ENCODE data around the gene ACOT6.
"Not testable (repeated sequence)": the region's sequence is repeated elsewhere in the genome, so short reads cannot be mapped to it uniquely, and the experiment has no call there.

The ACOT6 gene, protein sequence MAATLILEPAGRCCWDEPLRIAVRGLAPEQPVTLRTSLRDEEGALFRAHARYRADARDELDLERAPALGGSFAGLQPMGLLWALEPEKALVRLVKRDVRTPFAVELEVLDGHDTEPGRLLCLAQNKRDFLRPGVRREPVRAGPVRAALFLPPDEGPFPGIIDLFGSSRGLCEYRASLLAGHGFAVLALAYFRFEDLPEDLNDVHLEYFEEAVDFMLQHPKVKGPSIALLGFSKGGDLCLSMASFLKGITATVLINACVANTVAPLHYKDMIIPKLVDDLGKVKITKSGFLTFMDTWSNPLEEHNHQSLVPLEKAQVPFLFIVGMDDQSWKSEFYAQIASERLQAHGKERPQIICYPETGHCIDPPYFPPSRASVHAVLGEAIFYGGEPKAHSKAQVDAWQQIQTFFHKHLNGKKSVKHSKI

DNA sequence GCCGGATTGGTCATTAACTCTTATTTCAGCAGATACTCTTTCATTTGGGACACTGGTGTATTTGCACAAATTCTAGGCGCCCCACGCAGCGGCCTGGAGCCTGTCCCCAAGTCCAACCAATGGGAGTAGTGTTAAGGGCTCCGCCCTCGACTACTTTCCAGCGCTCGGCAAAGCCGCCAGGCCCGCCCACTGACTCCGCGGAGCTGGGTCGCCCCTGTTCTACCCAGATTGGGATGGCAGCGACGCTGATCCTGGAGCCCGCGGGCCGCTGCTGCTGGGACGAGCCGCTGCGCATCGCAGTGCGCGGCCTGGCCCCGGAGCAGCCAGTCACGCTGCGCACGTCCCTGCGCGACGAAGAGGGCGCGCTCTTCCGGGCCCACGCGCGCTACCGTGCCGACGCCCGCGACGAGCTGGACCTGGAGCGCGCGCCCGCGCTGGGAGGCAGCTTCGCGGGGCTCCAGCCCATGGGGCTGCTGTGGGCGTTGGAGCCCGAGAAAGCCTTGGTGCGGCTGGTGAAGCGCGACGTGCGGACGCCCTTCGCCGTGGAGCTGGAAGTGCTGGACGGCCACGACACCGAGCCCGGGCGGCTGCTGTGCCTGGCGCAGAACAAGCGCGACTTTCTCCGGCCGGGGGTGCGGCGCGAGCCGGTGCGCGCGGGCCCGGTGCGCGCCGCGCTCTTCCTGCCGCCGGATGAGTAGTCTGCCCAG, at the start of gene ACOT6:
ACOT6 (plus strand) TSS at position 179 of the 707 bp plus-strand sequence; CDS start at position 234, 55 bp downstream.
- DNase-seq (ENCODE audit: low read depth in 1 of 2, low spot score in 1 of 2), result peak; percentile 33 to 45

DNA sequence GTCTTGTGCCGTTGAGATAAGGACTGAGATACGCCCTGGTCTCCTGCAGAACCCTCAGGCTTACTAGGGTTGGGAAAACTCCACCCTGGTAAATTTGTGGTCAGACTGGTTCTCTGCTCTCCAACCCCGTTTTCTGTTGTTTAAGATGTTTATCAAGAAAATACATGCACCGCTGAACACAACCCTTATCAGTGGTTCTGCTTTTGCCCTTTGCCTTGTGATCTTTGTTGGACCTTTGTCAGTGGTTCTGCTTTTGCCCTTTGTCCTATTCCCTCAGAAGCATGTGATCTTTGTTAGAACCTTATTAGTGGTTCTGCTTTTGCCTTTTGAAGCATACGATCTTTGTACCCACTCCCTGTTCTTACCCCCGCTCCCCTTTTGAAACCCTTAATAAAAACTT, 49.6 kb upstream of the ACOT6 start:
- DNase-seq (ENCODE audit: low read depth in 1 of 2, low spot score in 1 of 2), result not testable (repeated sequence)

DNA sequence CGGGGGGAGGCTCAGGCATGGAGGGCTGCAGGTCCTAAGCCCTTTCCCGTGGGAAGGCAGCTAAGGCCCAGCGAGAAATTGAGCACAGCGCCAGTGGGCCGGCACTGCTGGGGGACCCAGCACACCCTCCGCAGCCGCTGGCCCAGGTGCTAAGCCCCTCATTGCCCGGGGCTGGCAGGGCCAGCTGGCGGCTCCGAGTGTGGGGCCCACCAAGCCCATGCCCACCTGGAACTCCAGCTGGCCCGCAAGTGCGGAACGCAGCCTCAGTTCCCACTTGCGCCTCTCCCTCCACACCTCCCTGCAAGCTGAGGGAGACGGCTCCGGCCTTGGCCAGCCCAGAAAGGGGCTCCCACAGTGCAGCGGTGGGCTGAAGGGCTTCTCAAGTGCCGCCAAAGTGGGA, 45.9 kb upstream of the ACOT6 start:
- not testable (repeated sequence) for DNase-seq (ENCODE audit: low read depth in 1 of 2, low spot score in 1 of 2)

DNA sequence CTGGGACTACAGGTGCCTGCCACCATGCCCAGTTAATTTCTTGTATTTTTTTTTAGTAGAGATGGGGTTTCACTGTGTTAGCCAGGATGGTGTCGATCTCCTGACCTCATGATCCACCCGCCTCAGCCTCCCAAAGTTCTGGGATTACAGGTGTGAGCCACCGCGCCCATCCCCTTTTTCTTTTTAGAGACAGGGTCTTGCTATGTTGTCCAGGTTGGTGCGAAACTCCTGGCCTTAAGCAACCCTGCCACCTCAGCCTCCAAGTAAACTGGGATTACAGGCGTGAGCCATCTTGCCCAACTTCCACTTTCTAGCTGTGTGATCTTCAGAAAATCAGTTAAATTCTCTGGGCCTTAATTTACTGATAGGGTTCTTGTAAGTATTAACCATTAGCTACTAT, 45.4 kb upstream of the ACOT6 start:
- DNase-seq (ENCODE audit: low read depth in 1 of 2, low spot score in 1 of 2), result not testable (repeated sequence)

DNA sequence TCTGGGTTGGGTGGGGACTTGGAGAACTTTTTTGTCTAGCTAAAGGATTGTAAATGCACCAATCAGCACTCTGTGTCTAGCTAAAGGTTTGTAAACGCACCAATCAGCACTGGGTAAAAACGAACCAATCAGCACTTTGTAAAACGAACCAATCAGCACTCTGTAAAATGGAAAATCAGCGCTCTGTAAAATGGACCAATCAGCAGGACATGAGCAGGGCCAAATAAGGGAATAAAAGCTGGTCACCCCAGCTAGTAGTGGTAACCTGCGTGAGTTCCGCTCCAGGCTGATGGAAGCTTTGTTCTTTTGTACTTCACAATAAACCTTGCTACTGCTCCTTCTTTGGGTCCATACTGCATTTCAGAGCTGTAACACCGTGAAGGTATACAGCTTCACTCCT, 45.0 kb upstream of the ACOT6 start:
- DNase-seq (ENCODE audit: low read depth in 1 of 2, low spot score in 1 of 2), result no peak

DNA sequence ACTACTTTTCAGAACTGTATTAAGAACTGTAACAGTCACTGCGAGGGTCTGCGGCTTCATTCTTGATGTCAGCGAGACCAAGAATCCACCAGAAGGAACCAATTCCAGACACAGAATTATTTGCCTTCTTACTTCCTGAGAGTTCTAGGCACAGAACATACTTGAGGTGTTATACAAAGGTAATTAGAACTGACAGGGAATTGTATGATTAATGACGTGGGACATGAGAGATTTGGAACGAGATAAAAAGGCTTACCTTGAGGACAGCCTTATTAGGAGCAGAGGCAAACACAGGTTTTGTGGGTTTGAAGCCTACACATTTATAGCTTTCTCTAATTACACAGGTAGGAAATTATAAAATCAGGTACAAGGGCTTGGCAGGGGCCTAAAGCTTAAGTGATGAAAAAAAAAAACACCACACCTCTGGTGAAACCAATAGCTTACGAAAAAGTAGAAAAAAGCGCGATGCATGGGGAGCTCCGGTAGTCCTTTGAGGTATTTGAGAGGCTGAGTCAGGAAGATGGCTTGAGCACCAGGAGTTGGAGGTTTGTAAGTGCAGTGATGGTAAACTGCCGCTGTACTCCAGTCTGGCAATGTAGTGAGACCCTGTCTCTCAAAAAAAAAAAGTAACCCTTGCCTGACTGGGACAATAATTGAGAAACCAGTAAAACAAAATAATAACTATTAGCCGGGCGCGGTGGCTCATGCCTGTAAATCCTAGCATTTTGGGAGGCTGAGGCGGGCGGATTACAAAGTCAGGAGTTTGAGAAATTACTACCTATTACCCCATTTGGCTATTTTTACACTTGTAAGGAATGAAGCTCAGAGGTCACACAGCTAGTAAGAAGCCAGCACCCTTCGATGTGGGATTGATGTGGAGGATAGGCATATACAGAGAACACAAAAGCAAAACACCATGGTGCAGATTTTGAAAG, 44.1 kb upstream of the ACOT6 start:
- no peak for DNase-seq (ENCODE audit: low read depth in 1 of 2, low spot score in 1 of 2)

DNA sequence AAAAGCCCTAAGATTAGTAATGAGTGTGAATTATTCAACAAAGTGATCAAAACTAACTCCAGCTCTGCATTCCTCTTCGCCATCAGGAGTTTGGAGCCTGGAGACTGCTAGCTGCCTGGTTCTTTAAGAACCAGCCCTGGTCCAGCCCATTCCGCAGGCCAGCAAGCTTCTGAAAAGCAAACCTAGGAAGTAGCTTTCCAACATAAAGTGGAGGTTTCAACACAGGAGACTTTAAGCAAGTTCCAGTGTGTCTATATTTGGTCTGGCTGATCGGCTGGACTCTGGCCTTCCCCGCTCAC, 43.5 kb upstream of the ACOT6 start:
- not testable (repeated sequence) for DNase-seq (ENCODE audit: low read depth in 1 of 2, low spot score in 1 of 2)

DNA sequence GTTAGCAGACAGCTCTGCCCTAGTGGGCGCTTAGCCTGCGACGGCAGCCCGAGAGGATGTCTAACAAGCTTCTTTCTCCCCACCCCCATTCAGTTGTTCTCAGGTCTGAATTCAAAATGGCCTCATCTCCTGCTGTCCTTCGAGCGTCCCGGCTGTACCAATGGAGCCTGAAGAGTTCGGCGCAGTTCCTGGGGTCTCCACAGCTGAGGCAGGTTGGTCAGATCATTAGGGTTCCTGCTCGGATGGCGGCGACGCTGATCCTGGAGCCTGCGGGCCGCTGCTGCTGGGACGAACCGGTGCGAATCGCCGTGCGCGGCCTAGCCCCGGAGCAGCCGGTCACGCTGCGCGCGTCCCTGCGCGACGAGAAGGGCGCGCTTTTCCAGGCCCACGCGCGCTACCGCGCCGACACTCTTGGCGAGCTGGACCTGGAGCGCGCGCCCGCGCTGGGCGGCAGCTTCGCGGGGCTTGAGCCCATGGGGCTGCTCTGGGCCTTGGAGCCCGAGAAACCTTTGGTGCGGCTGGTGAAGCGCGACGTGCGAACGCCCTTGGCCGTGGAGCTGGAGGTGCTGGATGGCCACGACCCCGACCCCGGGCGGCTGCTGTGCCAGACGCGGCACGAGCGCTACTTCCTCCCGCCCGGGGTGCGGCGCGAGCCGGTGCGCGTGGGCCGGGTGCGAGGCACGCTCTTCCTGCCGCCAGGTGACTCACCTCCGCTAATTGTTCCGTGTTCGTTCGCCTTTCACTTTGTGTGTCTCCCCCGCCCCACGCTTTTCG, 42.9 kb upstream of the ACOT6 start, which contains the start of gene ACOT2:
ACOT2 (plus strand) TSS at position 29 of the 774 bp plus-strand sequence; CDS start at position 57, 28 bp downstream.
- peak; percentile 57 to 78 for DNase-seq (ENCODE audit: low read depth in 1 of 2, low spot score in 1 of 2)

DNA sequence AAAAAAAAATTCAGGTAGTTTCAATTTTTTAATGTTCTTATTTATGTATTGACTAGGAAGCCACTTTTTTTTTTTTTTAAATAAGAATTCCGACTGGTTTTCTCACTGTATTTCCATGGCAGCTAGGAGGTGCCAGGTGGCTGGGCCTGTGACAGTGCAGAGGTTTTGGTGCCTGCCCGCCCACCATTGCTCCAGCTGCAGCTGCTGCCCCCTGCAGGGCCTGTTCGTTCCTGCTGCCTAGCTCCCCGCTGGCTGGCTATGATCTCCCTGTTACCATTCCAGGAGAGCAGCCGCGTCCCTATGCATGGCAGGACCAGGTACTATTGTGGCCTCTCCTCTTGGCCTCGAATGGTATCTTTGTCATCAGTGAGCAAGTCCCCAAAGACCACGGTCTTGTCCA, 41.4 kb upstream of the ACOT6 start:
- peak; percentile 31 to 33 for DNase-seq (ENCODE audit: low read depth in 1 of 2, low spot score in 1 of 2)

DNA sequence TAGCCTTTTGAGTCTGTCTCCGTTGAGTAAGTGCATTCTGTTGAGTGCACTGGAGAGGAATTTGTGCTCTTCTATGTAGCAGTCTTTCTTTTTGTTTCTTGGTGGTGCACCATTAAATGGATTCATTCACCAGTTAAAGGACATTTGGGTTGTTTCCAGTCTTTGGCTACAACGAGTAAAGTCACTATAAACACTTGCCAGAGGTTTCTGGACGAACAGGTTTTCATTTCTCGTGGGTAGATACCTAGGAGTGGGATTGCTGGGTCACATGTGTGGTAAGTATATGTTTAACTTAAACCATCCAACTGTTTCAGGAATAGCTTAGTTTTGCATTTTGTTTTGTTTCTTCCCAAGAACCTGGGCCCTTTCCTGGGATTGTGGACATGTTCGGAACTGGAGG, 39.3 kb upstream of the ACOT6 start:
- not testable (repeated sequence) for DNase-seq (ENCODE audit: low read depth in 1 of 2, low spot score in 1 of 2)

DNA sequence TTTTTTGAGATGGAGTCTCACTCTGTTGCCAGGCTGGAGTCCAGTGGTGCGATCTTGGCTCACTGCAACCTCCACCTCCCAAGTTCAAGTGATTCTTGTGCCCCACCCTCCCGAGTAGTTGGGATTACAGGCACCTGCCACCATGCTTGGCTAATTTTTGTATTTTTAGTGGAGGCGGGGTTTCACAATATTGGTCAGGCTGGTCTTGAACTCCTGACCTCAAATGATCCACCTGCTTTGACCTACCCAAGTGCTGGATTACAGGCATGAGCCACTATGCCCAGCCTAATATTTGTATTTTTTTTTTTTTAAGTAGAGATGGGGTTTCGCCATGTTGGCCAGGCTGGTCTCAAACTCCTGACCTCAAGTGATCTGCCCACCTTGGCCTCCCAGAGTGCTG, 38.6 kb upstream of the ACOT6 start:
- DNase-seq (ENCODE audit: low read depth in 1 of 2, low spot score in 1 of 2), result not testable (repeated sequence)

DNA sequence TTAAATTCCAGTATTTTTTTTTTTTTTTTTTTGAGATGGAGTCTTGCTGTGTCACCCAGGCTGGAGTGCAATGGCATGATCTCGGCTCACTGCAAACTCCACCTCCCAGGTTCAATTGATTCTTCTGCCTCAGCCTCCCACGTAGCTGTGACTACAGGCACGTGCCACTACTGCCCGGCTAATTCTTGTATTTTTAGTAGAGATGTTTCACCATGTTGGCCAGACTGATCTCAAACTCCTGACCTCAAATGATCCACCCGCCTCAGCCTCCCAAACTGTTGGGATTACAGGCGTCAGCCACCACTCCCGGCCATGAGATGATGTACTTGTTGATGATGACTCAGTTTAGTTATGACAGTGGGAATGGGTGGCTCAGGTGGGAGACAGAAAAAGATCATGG, 38.1 kb upstream of the ACOT6 start:
- not testable (repeated sequence) for DNase-seq (ENCODE audit: low read depth in 1 of 2, low spot score in 1 of 2)

DNA sequence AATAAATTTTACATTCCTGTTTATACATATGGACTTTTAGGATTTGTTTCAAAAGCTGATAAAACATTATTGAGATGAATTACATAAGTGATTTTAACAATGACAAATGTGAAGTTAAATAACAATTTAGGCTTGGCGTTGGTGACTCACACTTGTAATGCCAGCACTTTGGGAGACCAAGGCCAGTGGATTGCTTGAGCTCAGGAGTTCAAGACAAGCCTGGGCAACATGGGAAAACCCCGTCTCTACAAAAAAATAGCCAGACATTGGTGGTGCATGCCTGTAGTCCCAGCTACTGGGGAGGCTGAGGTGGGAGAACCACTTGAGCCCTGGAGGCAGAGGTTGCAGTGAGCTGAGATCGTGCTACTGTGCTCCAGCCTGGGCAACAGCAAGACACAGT, 35.9 kb upstream of the ACOT6 start:
- DNase-seq (ENCODE audit: low read depth in 1 of 2, low spot score in 1 of 2), result no peak

DNA sequence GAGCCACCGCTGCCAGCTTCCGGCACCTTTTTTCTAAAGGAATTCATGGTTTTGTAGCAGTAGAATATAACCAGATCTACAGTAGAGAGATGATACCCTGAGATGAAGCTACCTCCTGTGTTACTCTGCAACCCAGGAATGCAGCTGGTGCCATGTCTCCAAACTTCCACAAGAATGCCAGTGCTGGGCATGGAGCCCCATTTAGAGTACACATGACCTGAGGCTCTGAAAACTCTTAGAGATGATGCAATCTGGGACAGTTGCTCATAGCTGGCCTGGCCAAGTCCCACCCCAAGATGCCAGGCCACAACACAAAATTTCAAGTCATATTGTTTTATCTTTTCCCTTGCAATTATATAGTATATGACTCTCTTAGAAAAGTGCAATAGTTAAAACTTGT, 35.1 kb upstream of the ACOT6 start:
- DNase-seq (ENCODE audit: low read depth in 1 of 2, low spot score in 1 of 2), result not testable (repeated sequence)

DNA sequence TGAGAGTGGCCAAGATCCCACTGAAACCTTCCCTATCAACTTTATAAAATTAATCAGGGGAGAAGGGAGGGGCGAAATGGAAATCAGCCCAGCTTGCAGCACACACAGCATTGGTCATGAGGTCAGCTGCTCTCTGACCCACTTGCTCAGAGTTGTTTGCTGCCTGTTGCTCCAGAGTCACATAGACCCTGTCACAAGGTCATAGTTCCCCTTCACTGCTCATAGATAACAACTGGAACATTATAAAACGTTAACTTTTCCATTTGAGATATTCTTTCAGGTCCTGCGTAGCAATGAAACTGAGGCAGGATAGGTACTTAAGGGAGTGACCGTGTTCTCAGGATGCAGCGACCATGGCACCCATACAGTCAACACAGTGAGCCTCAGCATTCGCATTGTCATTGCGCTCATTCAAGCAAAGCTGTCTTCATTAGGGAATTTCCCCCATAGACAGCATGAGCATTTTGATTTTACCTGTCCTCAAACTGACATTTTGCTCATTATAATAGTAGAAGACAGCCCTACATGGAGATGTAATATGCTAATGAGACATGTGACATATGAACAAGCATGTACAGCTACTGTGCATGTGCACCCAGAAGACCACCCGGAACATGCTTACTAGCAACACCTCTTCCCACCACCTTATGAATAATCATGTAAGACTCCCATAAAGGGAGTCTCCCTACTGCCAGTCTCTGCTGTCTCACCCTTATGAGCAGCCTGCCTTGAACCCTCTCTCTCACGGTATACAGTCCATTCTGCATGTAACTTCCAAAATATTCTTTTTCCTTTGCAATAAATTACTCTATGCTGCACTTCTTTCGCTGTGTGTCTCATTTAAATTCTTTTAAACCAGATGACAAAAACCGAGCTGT, 30.0 kb upstream of the ACOT6 start:
- not testable (repeated sequence) for DNase-seq (ENCODE audit: low read depth in 1 of 2, low spot score in 1 of 2)

DNA sequence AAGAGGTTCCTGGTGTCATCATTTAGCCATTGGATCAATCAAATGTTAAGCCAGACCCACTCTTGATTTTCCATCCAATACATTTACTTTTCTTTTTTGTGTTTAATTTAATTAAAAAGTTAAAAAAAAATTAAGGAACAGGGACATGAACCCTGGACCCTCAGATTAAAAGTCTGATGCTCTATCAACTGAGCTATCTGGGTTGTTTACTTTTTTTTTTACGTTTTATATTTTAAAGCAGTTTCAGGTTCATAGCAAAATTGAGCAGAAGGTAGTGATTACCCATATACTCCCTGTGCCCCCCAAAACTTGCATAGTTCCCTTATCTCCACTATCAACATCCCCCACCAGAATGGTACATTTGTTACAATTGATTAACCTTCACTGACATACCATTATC, 23.6 kb upstream of the ACOT6 start:
- DNase-seq (ENCODE audit: low read depth in 1 of 2, low spot score in 1 of 2), result no peak

DNA sequence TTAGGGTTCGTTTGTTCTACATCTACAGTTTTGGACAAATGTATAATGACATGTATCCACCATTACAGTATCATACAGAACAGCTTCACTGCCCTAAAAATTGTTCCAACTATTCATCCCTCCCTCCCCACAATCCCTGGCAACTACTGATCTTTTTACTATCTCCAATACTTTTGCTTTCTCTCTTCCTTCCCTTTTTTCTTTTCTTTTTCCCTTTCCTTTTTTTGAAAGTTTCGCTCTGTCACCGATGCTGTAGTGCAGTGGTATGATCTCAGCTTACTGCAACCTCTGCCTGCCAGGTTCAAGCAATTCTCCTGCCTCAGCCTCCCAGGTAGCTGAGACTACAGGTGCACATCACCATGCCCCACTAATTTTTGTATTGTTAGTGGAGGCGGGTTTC, 23.2 kb upstream of the ACOT6 start:
- no peak for DNase-seq (ENCODE audit: low read depth in 1 of 2, low spot score in 1 of 2)

DNA sequence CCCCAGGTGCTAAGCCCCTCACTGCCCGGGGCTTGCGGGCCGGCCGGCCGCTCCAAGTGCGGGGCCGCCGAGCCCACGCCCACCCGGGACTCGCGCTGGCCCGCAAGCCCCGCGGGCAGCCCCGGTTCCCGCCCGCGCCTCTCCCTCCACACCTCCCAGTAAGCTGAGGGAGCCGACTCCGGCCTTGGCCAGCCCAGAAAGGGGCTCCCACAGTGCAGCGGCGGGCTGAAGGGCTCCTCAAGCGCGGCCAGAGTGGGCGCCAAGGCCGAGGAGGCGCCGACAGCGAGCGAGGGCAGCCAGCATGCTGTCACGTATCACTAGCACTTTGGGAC, 21.7 kb upstream of the ACOT6 start:
- DNase-seq (ENCODE audit: low read depth in 1 of 2, low spot score in 1 of 2), result not testable (repeated sequence)

DNA sequence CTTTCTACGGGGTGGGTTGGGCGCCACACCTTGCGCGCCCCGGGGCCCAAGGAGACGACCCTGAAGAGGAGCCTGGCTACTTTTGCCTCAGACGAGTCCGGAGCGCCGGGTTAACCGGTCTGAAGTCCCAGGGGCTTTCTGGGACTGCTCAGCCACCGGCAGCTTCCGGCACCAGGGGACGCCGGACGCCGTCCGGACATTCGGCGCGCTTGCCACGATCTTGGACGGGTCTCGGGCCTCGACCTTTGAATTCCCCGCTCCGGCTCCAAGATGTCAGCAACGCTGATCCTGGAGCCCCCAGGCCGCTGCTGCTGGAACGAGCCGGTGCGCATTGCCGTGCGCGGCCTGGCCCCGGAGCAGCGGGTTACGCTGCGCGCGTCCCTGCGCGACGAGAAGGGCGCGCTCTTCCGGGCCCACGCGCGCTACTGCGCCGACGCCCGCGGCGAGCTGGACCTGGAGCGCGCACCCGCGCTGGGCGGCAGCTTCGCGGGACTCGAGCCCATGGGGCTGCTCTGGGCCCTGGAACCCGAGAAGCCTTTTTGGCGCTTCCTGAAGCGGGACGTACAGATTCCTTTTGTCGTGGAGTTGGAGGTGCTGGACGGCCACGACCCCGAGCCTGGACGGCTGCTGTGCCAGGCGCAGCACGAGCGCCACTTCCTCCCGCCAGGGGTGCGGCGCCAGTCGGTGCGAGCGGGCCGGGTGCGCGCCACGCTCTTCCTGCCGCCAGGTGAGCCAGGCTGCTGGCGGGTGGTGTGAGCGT, 20.4 kb upstream of the ACOT6 start, which contains the start of gene ACOT4:
ACOT4 (plus strand) TSS at position 184 of the 760 bp plus-strand sequence; CDS start at position 271, 87 bp downstream.
- DNase-seq (ENCODE audit: low read depth in 1 of 2, low spot score in 1 of 2), result peak; percentile 26 to 30

All from activated T-helper 1 cell treated with anti-CD3 and anti-CD28 coated beads, Interleukin-2, amount 50 U/mL, for 16 hours (primary cell).